ENCODE results near the gene AGPAT4. TPM values are rescaled to one million over a fixed set of nuclear protein-coding genes. Genes with fewer than 3 reads are reported as not detected.

AGPAT4 gene
- total RNA-seq, 3 donors from 2014 or later: 6.5 to 12.3 (median 7.3) TPM

GRCh38 chr6:161117308-161117707 lies 156.6 kb downstream of the AGPAT4 start:
- DNase-seq (no peak), ATAC-seq (no peak)
- H3K9me3 ChIP-seq: no peaks in the 10 kb centered on the region
- no peaks in the 10 kb centered on the region for H3K4me1 ChIP-seq (ENCODE audit: low read depth)
- intact Hi-C loops (cut with DNase I, micrococcal nuclease): no loop called here
- no peaks in the 10 kb centered on the region for H3K36me3 ChIP-seq (ENCODE audit: low read depth)
- TF ChIP-seq CTCF (IDR thresholded peaks at IDR 0.05): no peak
- H3K4me3 ChIP-seq: no peak overlapping the region

GRCh38 chr6:161116554-161116953 lies 157.3 kb downstream of the AGPAT4 start:
- DNase-seq (no peak), ATAC-seq (no peak)
- no peaks in the 10 kb centered on the region for H3K4me1 ChIP-seq (ENCODE audit: low read depth)
- no peaks in the 10 kb centered on the region for H3K36me3 ChIP-seq (ENCODE audit: low read depth)
- TF ChIP-seq CTCF (IDR thresholded peaks at IDR 0.05): no peak
- intact Hi-C loops (cut with DNase I, micrococcal nuclease): no loop called here
- no peaks in the 10 kb centered on the region for H3K9me3 ChIP-seq
- H3K4me3 ChIP-seq: no peak overlapping the region

GRCh38 chr6:161115468-161115867 lies 158.4 kb downstream of the AGPAT4 start:
- intact Hi-C loops (cut with DNase I, micrococcal nuclease): no loop called here
- no peak for ATAC-seq
- Histone ChIP-seq H3K9me3 (no peaks in the 10 kb centered on the region), H3K36me3 (ENCODE audit: low read depth) (no peaks in the 10 kb centered on the region), H3K4me1 (ENCODE audit: low read depth) (no peaks in the 10 kb centered on the region), H3K4me3 (no peak overlapping the region)
- TF ChIP-seq CTCF (IDR thresholded peaks at IDR 0.05): no peak
- no peak for DNase-seq

- no peaks in the 10 kb centered on the region for H3K36me3 ChIP-seq (ENCODE audit: low read depth)
- H3K4me3 ChIP-seq: no peak overlapping the region
- peak; percentile 58 for ATAC-seq
- no peaks in the 10 kb centered on the region for H3K9me3 ChIP-seq
- intact Hi-C loops (cut with DNase I, micrococcal nuclease): no loop called here
- no peak for TF ChIP-seq CTCF (IDR thresholded peaks at IDR 0.05)
- no peaks in the 10 kb centered on the region for H3K4me1 ChIP-seq (ENCODE audit: low read depth)
- no peak for DNase-seq
Measured at GRCh38 chr6:161111261-161111660, 162.6 kb downstream of the AGPAT4 start.

- no peaks in the 10 kb centered on the region for H3K36me3 ChIP-seq (ENCODE audit: low read depth)
- intact Hi-C loops (cut with DNase I, micrococcal nuclease): no loop called here
- H3K9me3 ChIP-seq: no peaks in the 10 kb centered on the region
- no peaks in the 10 kb centered on the region for H3K4me1 ChIP-seq (ENCODE audit: low read depth)
- ATAC-seq (no peak), DNase-seq (no peak)
- H3K4me3 ChIP-seq: no peak overlapping the region
- TF ChIP-seq CTCF (IDR thresholded peaks at IDR 0.05): no peak
Measured at GRCh38 chr6:161110028-161110779, 163.7 kb downstream of the AGPAT4 start.
